Measurements from ENCODE around the gene LDHAL6A. TPM values are rescaled to one million over a fixed set of nuclear protein-coding genes. Genes with fewer than 3 reads are reported as not detected.

LDHAL6A gene
- total and polyA plus RNA-seq, 4 donors, result 0.28 TPM; not detected in 3

DNA sequence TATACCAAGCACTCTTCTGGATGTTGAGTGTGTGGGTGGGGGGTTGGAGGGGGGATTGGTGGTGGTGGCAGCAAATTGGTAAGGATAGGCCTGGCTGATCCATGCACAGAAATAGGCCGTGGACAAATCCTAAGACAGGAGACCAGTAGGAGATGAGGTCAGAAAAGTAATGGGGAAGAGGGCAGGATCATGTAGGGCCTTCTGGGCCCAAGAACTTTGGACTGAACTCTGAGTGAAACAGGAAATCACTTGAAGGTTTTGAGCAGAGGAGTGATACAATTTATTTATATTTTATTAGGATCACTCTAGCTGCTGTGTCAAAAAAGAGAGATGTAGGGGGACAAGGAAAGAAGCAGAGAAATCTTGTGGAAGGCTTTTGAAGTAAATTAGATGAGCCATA, 42.4 kb downstream of the LDHAL6A start (continued):
- TF ChIP-seq NR2F2 (IDR thresholded peaks at IDR 0.05), result no peak
- no peak for TF ChIP-seq SP1 (IDR thresholded peaks at IDR 0.05)
- TF ChIP-seq, protein P1, sequence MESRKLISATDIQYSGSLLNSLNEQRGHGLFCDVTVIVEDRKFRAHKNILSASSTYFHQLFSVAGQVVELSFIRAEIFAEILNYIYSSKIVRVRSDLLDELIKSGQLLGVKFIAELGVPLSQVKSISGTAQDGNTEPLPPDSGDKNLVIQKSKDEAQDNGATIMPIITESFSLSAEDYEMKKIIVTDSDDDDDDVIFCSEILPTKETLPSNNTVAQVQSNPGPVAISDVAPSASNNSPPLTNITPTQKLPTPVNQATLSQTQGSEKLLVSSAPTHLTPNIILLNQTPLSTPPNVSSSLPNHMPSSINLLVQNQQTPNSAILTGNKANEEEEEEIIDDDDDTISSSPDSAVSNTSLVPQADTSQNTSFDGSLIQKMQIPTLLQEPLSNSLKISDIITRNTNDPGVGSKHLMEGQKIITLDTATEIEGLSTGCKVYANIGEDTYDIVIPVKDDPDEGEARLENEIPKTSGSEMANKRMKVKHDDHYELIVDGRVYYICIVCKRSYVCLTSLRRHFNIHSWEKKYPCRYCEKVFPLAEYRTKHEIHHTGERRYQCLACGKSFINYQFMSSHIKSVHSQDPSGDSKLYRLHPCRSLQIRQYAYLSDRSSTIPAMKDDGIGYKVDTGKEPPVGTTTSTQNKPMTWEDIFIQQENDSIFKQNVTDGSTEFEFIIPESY (IDR thresholded peaks at IDR 0.05), result no peak
- no peak for TF ChIP-seq JUND (IDR thresholded peaks at IDR 0.05)
- no peak for TF ChIP-seq GABPA (IDR thresholded peaks at IDR 0.05 in 1 of 2, conservative IDR thresholded peaks at IDR 0.05 in 1 of 2)
- TF ChIP-seq RAD21 (IDR thresholded peaks at IDR 0.05), result no peak

DNA sequence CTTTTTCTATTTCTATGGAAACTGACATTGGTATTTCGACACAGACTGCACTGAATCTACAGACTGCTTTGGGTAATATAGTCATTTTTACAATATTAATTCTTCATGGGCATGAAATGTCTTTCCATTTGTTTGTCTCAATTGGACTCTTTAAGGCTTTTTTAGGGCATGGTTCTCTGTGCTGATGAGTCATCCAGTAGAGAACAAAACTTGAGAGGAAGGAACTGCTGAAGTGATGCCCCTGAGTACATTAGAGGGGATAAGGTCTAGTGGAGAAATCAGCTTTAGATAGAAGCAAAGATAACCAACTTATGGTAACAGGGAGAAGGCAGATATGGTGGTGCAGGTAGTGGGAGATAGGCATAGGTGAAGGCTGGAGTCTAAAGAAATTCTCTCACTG, 46.0 kb downstream of the LDHAL6A start:
- no peaks in the 10 kb centered on the region for H3K9me3 ChIP-seq (ENCODE audit: control insufficient read depth in 4 of 4, low read length in 3 of 4)
- no peak for DNase-seq (ENCODE audit: low spot score)
- H3K9ac ChIP-seq (ENCODE audit: low read depth in 1 of 2, low read length in 2 of 2), result no peak overlapping the region
- H3K4me3 ChIP-seq (ENCODE audit: low read depth in 1 of 3, low read length in 3 of 3), result no peak overlapping the region
- TF ChIP-seq FOXA2 (IDR thresholded peaks at IDR 0.05), result no peak
- TF ChIP-seq FOXA1 (IDR thresholded peaks at IDR 0.05), result no peak
- no peak for TF ChIP-seq RAD21 (IDR thresholded peaks at IDR 0.05)
- TF ChIP-seq, protein P2, sequence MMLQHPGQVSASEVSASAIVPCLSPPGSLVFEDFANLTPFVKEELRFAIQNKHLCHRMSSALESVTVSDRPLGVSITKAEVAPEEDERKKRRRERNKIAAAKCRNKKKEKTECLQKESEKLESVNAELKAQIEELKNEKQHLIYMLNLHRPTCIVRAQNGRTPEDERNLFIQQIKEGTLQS (IDR thresholded peaks at IDR 0.05), result no peak
- TF ChIP-seq EGR1 (IDR thresholded peaks at IDR 0.05; ENCODE audit: low read depth in 2 of 2), result no peak
- no peak for TF ChIP-seq RXRA (IDR thresholded peaks at IDR 0.05)
- TF ChIP-seq SP1 (IDR thresholded peaks at IDR 0.05), result no peak
- TF ChIP-seq, protein P3, sequence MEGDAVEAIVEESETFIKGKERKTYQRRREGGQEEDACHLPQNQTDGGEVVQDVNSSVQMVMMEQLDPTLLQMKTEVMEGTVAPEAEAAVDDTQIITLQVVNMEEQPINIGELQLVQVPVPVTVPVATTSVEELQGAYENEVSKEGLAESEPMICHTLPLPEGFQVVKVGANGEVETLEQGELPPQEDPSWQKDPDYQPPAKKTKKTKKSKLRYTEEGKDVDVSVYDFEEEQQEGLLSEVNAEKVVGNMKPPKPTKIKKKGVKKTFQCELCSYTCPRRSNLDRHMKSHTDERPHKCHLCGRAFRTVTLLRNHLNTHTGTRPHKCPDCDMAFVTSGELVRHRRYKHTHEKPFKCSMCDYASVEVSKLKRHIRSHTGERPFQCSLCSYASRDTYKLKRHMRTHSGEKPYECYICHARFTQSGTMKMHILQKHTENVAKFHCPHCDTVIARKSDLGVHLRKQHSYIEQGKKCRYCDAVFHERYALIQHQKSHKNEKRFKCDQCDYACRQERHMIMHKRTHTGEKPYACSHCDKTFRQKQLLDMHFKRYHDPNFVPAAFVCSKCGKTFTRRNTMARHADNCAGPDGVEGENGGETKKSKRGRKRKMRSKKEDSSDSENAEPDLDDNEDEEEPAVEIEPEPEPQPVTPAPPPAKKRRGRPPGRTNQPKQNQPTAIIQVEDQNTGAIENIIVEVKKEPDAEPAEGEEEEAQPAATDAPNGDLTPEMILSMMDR (IDR thresholded peaks at IDR 0.05; ENCODE audit: low read depth, low read length, missing input control), result no peak
- no peak for TF ChIP-seq JUND (IDR thresholded peaks at IDR 0.05)
- TF ChIP-seq, protein P4, sequence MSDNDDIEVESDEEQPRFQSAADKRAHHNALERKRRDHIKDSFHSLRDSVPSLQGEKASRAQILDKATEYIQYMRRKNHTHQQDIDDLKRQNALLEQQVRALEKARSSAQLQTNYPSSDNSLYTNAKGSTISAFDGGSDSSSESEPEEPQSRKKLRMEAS (IDR thresholded peaks at IDR 0.05), result no peak
- TF ChIP-seq, protein P5, sequence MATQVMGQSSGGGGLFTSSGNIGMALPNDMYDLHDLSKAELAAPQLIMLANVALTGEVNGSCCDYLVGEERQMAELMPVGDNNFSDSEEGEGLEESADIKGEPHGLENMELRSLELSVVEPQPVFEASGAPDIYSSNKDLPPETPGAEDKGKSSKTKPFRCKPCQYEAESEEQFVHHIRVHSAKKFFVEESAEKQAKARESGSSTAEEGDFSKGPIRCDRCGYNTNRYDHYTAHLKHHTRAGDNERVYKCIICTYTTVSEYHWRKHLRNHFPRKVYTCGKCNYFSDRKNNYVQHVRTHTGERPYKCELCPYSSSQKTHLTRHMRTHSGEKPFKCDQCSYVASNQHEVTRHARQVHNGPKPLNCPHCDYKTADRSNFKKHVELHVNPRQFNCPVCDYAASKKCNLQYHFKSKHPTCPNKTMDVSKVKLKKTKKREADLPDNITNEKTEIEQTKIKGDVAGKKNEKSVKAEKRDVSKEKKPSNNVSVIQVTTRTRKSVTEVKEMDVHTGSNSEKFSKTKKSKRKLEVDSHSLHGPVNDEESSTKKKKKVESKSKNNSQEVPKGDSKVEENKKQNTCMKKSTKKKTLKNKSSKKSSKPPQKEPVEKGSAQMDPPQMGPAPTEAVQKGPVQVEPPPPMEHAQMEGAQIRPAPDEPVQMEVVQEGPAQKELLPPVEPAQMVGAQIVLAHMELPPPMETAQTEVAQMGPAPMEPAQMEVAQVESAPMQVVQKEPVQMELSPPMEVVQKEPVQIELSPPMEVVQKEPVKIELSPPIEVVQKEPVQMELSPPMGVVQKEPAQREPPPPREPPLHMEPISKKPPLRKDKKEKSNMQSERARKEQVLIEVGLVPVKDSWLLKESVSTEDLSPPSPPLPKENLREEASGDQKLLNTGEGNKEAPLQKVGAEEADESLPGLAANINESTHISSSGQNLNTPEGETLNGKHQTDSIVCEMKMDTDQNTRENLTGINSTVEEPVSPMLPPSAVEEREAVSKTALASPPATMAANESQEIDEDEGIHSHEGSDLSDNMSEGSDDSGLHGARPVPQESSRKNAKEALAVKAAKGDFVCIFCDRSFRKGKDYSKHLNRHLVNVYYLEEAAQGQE (IDR thresholded peaks at IDR 0.05), result no peak
- TF ChIP-seq, protein P1 (IDR thresholded peaks at IDR 0.05), result no peak
- no peak for TF ChIP-seq YY1 (IDR thresholded peaks at IDR 0.05)
- no peak for TF ChIP-seq NR2F2 (IDR thresholded peaks at IDR 0.05)
- no peak for TF ChIP-seq HNF4A (conservative IDR thresholded peaks at IDR 0.05)
- TF ChIP-seq HNF4G (IDR thresholded peaks at IDR 0.05), result no peak
- no peak for TF ChIP-seq GABPA (IDR thresholded peaks at IDR 0.05 in 1 of 2, conservative IDR thresholded peaks at IDR 0.05 in 1 of 2)
- TF ChIP-seq TAF1 (conservative IDR thresholded peaks at IDR 0.05), result no peak
- H3K4me1 ChIP-seq (ENCODE audit: control insufficient read depth in 4 of 4, insufficient read depth in 4 of 4, low read length in 3 of 4), result no peaks in the 10 kb centered on the region
- no peak overlapping the region for H3K27ac ChIP-seq (ENCODE audit: low read depth in 1 of 2, low read length in 2 of 2)
- 93% methylated on average over 1 of the region's 1 CpG for WGBS
- H3K27me3 ChIP-seq (ENCODE audit: control insufficient read depth in 4 of 4, insufficient read depth in 4 of 4, low read length in 3 of 4), result no peaks in the 10 kb centered on the region
- peaks cover 8 to 54% (median 32%) of the 10 kb centered on the region in 4 donors for H3K36me3 ChIP-seq (ENCODE audit: control insufficient read depth in 4 of 4, insufficient read depth in 3 of 4, low read depth in 1 of 4, low read length in 3 of 4)

All from liver (tissue), 9 donors.